ENCODE measurements around the gene TFE3. TPM values are rescaled to one million over a fixed set of nuclear protein-coding genes. Genes with fewer than 3 reads are reported as not detected.

The TFE3 gene
- total and polyA plus RNA-seq, 2 experiments from 2014 or later = 32.1 to 55.0 TPM

DNA sequence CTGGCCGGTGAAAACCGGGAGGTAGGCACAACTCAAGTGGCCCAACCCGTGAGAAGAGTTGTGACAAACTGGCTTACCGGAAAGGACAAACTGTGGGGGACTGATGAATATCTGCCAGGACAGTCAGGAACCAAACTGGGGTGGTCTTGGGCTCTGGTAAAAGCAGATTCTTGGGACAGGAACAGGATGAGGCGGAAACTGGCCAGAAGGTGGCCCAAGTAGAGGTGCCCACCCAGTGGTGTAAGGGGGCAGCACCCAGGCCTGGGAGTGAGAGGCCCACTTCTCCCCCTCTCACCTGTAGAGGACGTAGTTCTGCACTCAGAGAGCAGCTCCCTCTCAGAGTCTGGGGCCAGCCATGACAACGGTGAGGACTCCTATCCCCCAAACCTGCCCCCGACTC lies 21.6 kb upstream of the TFE3 start:
- no peaks in the 10 kb centered on the region for H3K36me3 ChIP-seq

DNA sequence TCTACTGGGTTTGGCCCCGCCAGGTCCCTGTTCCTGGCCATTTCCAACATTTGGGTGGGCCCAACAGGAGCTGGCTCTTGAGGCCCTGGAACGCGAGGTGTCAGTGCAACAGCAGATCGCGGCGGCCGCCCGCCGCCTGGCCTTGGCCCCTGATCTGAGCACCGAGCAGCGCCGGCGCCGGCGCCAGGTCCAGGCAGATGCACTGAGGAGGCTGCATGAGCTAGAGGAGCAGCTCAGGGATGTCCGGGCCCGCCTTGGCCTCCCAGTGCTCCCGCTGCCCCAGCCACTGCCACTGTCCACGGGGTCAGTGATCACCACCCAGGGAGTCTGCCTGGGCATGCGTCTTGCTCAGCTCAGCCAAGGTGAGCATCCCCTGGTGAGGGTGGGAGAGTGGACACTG lies 21.1 kb upstream of the TFE3 start:
- H3K27ac ChIP-seq = no peak overlapping the region
- DNase-seq (ENCODE audit: low read depth in 1 of 2, low spot score in 1 of 2) = no peak
- H3K4me1 ChIP-seq (ENCODE audit: low read depth) = no peaks in the 10 kb centered on the region
- H3K27me3 ChIP-seq = no peaks in the 10 kb centered on the region
- TF ChIP-seq, protein P1, sequence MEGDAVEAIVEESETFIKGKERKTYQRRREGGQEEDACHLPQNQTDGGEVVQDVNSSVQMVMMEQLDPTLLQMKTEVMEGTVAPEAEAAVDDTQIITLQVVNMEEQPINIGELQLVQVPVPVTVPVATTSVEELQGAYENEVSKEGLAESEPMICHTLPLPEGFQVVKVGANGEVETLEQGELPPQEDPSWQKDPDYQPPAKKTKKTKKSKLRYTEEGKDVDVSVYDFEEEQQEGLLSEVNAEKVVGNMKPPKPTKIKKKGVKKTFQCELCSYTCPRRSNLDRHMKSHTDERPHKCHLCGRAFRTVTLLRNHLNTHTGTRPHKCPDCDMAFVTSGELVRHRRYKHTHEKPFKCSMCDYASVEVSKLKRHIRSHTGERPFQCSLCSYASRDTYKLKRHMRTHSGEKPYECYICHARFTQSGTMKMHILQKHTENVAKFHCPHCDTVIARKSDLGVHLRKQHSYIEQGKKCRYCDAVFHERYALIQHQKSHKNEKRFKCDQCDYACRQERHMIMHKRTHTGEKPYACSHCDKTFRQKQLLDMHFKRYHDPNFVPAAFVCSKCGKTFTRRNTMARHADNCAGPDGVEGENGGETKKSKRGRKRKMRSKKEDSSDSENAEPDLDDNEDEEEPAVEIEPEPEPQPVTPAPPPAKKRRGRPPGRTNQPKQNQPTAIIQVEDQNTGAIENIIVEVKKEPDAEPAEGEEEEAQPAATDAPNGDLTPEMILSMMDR (IDR thresholded peaks at IDR 0.05; ENCODE audit: low read depth, low read length) = no peak
- no peaks in the 10 kb centered on the region for H3K36me3 ChIP-seq
- no peaks in the 10 kb centered on the region for H3K9me3 ChIP-seq (ENCODE audit: low read depth)
- H3K4me3 ChIP-seq = no peak overlapping the region

More for the DNA sequence above, 21.6 kb upstream of the TFE3 start:
- Histone ChIP-seq H3K9me3 (ENCODE audit: low read depth) (no peaks in the 10 kb centered on the region), H3K27ac (no peak overlapping the region), H3K4me3 (no peak overlapping the region), H3K4me1 (ENCODE audit: low read depth) (no peaks in the 10 kb centered on the region), H3K27me3 (no peaks in the 10 kb centered on the region)
- TF ChIP-seq, protein P1 (IDR thresholded peaks at IDR 0.05; ENCODE audit: low read depth, low read length) = no peak
- DNase-seq (ENCODE audit: low read depth in 1 of 2, low spot score in 1 of 2) = no peak

DNA sequence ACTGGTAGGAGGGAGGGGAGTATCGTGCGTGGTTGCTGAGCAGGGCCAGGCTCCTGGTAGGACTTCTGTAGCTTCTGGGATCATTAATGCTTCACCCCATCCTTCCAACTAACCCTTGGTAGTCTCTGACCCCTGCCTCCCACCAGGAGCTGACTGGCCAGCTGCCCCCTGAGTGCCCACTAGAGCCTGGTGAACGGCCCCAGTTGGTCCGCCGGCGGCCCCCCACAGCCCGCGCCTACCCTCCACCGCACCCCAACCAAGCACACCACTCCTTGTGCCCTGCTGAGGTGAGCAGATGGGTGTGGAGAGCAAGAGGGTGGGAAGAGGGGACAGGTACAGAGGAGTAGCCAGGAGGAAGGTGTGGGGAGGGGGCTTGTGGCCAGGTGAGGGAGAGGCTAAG lies 20.6 kb upstream of the TFE3 start:
- H3K9me3 ChIP-seq (ENCODE audit: low read depth) = no peaks in the 10 kb centered on the region
- no peak overlapping the region for H3K27ac ChIP-seq
- no peaks in the 10 kb centered on the region for H3K4me1 ChIP-seq (ENCODE audit: low read depth)
- DNase-seq (ENCODE audit: low read depth in 1 of 2, low spot score in 1 of 2) = no peak
- H3K27me3 ChIP-seq = no peaks in the 10 kb centered on the region
- H3K36me3 ChIP-seq = no peaks in the 10 kb centered on the region
- no peak overlapping the region for H3K4me3 ChIP-seq
- TF ChIP-seq, protein P1 (IDR thresholded peaks at IDR 0.05; ENCODE audit: low read depth, low read length) = no peak

- H3K27ac ChIP-seq = no peak overlapping the region
- no peak overlapping the region for H3K4me3 ChIP-seq
- H3K9me3 ChIP-seq (ENCODE audit: low read depth) = no peaks in the 10 kb centered on the region
- H3K4me1 ChIP-seq (ENCODE audit: low read depth) = no peaks in the 10 kb centered on the region
- no peak for DNase-seq (ENCODE audit: low read depth in 1 of 2, low spot score in 1 of 2)
- no peaks in the 10 kb centered on the region for H3K27me3 ChIP-seq
- TF ChIP-seq, protein P1 (IDR thresholded peaks at IDR 0.05; ENCODE audit: low read depth, low read length) = no peak
- H3K36me3 ChIP-seq = no peaks in the 10 kb centered on the region
These were observed 18.8 kb upstream of the TFE3 start for GRCh38 chrX:49061916-49062315.

DNA sequence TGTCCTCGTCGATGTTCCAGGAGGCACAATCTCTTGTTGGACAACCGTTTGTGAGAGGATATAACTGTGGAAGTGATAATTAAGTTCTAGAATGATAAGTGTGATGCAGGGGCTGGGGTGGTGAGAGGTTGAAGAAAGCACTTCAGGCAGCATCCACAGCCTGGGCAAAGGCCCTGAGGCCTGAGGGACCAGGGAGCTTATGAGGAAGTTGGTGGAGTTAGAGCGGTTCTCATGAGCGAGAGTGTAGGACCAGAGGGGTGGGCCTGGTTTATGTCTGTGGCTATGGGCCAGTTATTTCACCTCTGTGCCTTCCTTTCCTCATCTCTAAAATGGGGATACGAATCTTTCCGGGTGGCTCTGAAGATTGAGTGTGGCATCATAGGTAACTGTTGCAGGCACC lies 18.3 kb upstream of the TFE3 start:
- no peak overlapping the region for H3K27ac ChIP-seq
- TF ChIP-seq, protein P1 (IDR thresholded peaks at IDR 0.05; ENCODE audit: low read depth, low read length) = no peak
- no peak for DNase-seq (ENCODE audit: low read depth in 1 of 2, low spot score in 1 of 2)

GRCh38 chrX:49060914-49061313 lies 17.8 kb upstream of the TFE3 start:
- Histone ChIP-seq H3K4me1 (ENCODE audit: low read depth) (no peaks in the 10 kb centered on the region), H3K9me3 (ENCODE audit: low read depth) (no peaks in the 10 kb centered on the region), H3K36me3 (no peaks in the 10 kb centered on the region), H3K27me3 (no peaks in the 10 kb centered on the region), H3K4me3 (no peak overlapping the region), H3K27ac (no peak overlapping the region)
- TF ChIP-seq, protein P1 (IDR thresholded peaks at IDR 0.05; ENCODE audit: low read depth, low read length) = no peak
- no peak for DNase-seq (ENCODE audit: low read depth in 1 of 2, low spot score in 1 of 2)

More for the DNA sequence above, 18.3 kb upstream of the TFE3 start:
- Histone ChIP-seq H3K27me3 (no peaks in the 10 kb centered on the region), H3K9me3 (ENCODE audit: low read depth) (no peaks in the 10 kb centered on the region), H3K36me3 (no peaks in the 10 kb centered on the region), H3K4me1 (ENCODE audit: low read depth) (no peaks in the 10 kb centered on the region), H3K4me3 (no peak overlapping the region)

All from cardiac muscle cell (in vitro differentiated cells and primary cell).